ENCODE measurements around the gene AFAP1L2.

AFAP1L2 gene

GRCh38 chr10:114356751-114357514 is 47.4 kb downstream of the AFAP1L2 start:
- no peak overlapping the region for H2AFZ ChIP-seq (ENCODE audit: low read depth, low read length)
- H3K36me3 ChIP-seq (replicated peaks; ENCODE audit: low read depth, low read length), result no peaks in the 10 kb centered on the region
- H3K79me2 ChIP-seq (ENCODE audit: low read length), result no peaks in the 10 kb centered on the region
- no peaks in the 10 kb centered on the region for H3K9me3 ChIP-seq (ENCODE audit: insufficient read depth, low read length)
- peaks cover 10% of the 10 kb centered on the region for H3K27me3 ChIP-seq (ENCODE audit: low read depth, low read length)
- no peak overlapping the region for H3K4me2 ChIP-seq (ENCODE audit: low read length)
- H3K4me3 ChIP-seq (ENCODE audit: low read length), result no peak overlapping the region
- H3K4me1 ChIP-seq (ENCODE audit: low read length), result no peaks in the 10 kb centered on the region
- H3K27ac ChIP-seq (ENCODE audit: low read length), result no peak overlapping the region
- TF ChIP-seq CTCF (IDR thresholded peaks at IDR 0.05; ENCODE audit: low read depth, low read length) (no peak), EZH2phosphoT487 (IDR thresholded peaks at IDR 0.05; ENCODE audit: low read depth) (no peak)
- H4K20me1 ChIP-seq (ENCODE audit: insufficient read depth, low read length), result no peaks in the 10 kb centered on the region
- no peak overlapping the region for H3K9ac ChIP-seq (ENCODE audit: low read length)

GRCh38 chr10:114356126-114356525 is 48.2 kb downstream of the AFAP1L2 start:
- Histone ChIP-seq H3K36me3 (replicated peaks; ENCODE audit: low read depth, low read length) (no peaks in the 10 kb centered on the region), H3K79me2 (ENCODE audit: low read length) (no peaks in the 10 kb centered on the region), H3K4me1 (ENCODE audit: low read length) (no peaks in the 10 kb centered on the region), H4K20me1 (ENCODE audit: insufficient read depth, low read length) (no peaks in the 10 kb centered on the region), H3K4me3 (ENCODE audit: low read length) (no peak overlapping the region), H3K9me3 (ENCODE audit: insufficient read depth, low read length) (no peaks in the 10 kb centered on the region), H3K27me3 (ENCODE audit: low read depth, low read length) (peaks cover 10% of the 10 kb centered on the region), H2AFZ (ENCODE audit: low read depth, low read length) (no peak overlapping the region), H3K4me2 (ENCODE audit: low read length) (no peak overlapping the region), H3K9ac (ENCODE audit: low read length) (no peak overlapping the region), H3K27ac (ENCODE audit: low read length) (no peak overlapping the region)
- TF ChIP-seq EZH2phosphoT487 (IDR thresholded peaks at IDR 0.05; ENCODE audit: low read depth) (no peak), CTCF (IDR thresholded peaks at IDR 0.05; ENCODE audit: low read depth, low read length) (no peak)

- Histone ChIP-seq H3K36me3 (replicated peaks; ENCODE audit: low read depth, low read length) (no peaks in the 10 kb centered on the region), H3K27ac (ENCODE audit: low read length) (no peak overlapping the region), H3K4me1 (ENCODE audit: low read length) (no peaks in the 10 kb centered on the region), H3K4me2 (ENCODE audit: low read length) (no peak overlapping the region), H3K9me3 (ENCODE audit: insufficient read depth, low read length) (no peaks in the 10 kb centered on the region), H4K20me1 (ENCODE audit: insufficient read depth, low read length) (no peaks in the 10 kb centered on the region), H3K9ac (ENCODE audit: low read length) (no peak overlapping the region), H3K79me2 (ENCODE audit: low read length) (no peaks in the 10 kb centered on the region), H3K4me3 (ENCODE audit: low read length) (no peak overlapping the region), H2AFZ (ENCODE audit: low read depth, low read length) (no peak overlapping the region), H3K27me3 (ENCODE audit: low read depth, low read length) (peaks cover 3% of the 10 kb centered on the region; the same call in 1 of the 2 replicates)
- TF ChIP-seq CTCF (IDR thresholded peaks at IDR 0.05; ENCODE audit: low read depth, low read length) (no peak), EZH2phosphoT487 (IDR thresholded peaks at IDR 0.05; ENCODE audit: low read depth) (no peak)
These were observed 50.9 kb downstream of the AFAP1L2 start for GRCh38 chr10:114353383-114353782.

GRCh38 chr10:114352653-114353298 is 51.5 kb downstream of the AFAP1L2 start:
- Histone ChIP-seq H3K4me3 (ENCODE audit: low read length) (no peak overlapping the region), H3K9me3 (ENCODE audit: insufficient read depth, low read length) (no peaks in the 10 kb centered on the region), H3K4me1 (ENCODE audit: low read length) (no peaks in the 10 kb centered on the region), H3K36me3 (replicated peaks; ENCODE audit: low read depth, low read length) (no peaks in the 10 kb centered on the region), H3K4me2 (ENCODE audit: low read length) (no peak overlapping the region), H3K9ac (ENCODE audit: low read length) (no peak overlapping the region), H2AFZ (ENCODE audit: low read depth, low read length) (no peak overlapping the region), H4K20me1 (ENCODE audit: insufficient read depth, low read length) (no peaks in the 10 kb centered on the region), H3K27ac (ENCODE audit: low read length) (no peak overlapping the region), H3K27me3 (ENCODE audit: low read depth, low read length) (peaks cover 3% of the 10 kb centered on the region; the same call in 1 of the 2 replicates), H3K79me2 (ENCODE audit: low read length) (no peaks in the 10 kb centered on the region)
- no peak for TF ChIP-seq EZH2phosphoT487 (IDR thresholded peaks at IDR 0.05; ENCODE audit: low read depth)
- no peak for TF ChIP-seq CTCF (IDR thresholded peaks at IDR 0.05; ENCODE audit: low read depth, low read length)
